Pancreas (tissue), 10 donors: ENCODE results near the gene POLN. TPM values are rescaled to one million over a fixed set of nuclear protein-coding genes. Genes with fewer than 3 reads are reported as not detected.
"Not testable (repeated sequence)": the region's sequence is repeated elsewhere in the genome, so short reads cannot be mapped to it uniquely, and the experiment has no call there.

Source experiments
- ATAC-seq, 4 donors: fragments of 200-7000 bp; cut with Tn5 transposase; one replicate each; pipeline versions ENCODE4 v1.8.0 to v1.9.1; 2020; ENCODE audit warnings: mild to moderate bottlenecking in 4 of 4, moderate library complexity in 4 of 4
- DNase-seq, 6 donors: peaks; one replicate each; pipeline ENCODE4 v3.0.0-alpha.2; 2020
- FAIRE-seq: peaks from 2 replicates; lab custom pipeline; 2012; peaks lifted over from hg19 to GRCh38; lab: Jason Lieb, UNC
- H3K27ac ChIP-seq, 4 donors: fragments of 200-600 bp; sonication (generic); 1 replicate in 3 of 4; 2 replicates in 1 of 4; pipeline versions ENCODE4 v1.5.0 to v1.8.0; 2020
- H3K27me3 ChIP-seq, 4 donors: fragments of 200-600 bp; one replicate each; pipeline ENCODE4 v1.8.0; 2021
- H3K36me3 ChIP-seq, 3 donors: fragments of 200-600 bp; sonication (generic) in 1 of 3; one replicate each; pipeline versions ENCODE4 v1.5.0 to v1.8.0; 2020 to 2021
- H3K4me1 ChIP-seq, 3 donors: fragments of 200-600 bp; one replicate each; pipeline ENCODE4 v1.8.0; 2021
- H3K4me3 ChIP-seq, 4 donors: fragments of 200-600 bp; sonication (generic) in 2 of 4; one replicate each; pipeline versions ENCODE4 v1.5.0 to v1.8.0; 2020 to 2021
- H3K9me3 ChIP-seq, 4 donors: fragments of 200-600 bp; one replicate each; pipeline ENCODE4 v1.8.0; 2021
- CTCF ChIP-seq, 4 donors: fragments of 200-600 bp; sonication (generic) in 3 of 4; IDR thresholded peaks; one replicate each; pipeline versions ENCODE4 v1.5.0 to v1.8.0; 2021; ENCODE audit warnings: antibody characterized with exemption in 4 of 4
- WGBS, 2 donors: extraction: QIAGEN DNeasy Blood & Tissue Kit; methylation state at CpG; one replicate each; pipeline ENCODE4 v1.1.7; 2013; 5-methylcytosine and 5-hydroxymethylcytosine counted together
- intact Hi-C, 3 donors: fragments of 100-400 bp; cut with DNase I; formaldehyde crosslinking; loops; one replicate each; pipeline versions ENCODE4 v1.11.1 to v1.14.2; 2022
- polyA plus RNA-seq, 2 donors: library from polyadenylated mRNA; stranded (reverse); fragments of 200-250 nt; gene quantifications; one replicate each; pipeline ENCODE4 v1.2.3, GENCODE V29; 2013
- total RNA-seq, 6 donors: library from RNA; stranded (reverse); fragmentation: NEBNext Ultra II Directional in 4 of 6; extraction: Animal tissue kit (Norgen Biotek cat#: 25700) in 4 of 6; gene quantifications; one replicate each; pipeline versions ENCODE4 v1.2.1 to v1.2.4, GENCODE V29; 2021 to 2023
- donor health status: healthy with polysubstance abuse.
- donor health status: DM: no; HTN: no; CAD: no; lungs with moderate emphysema.
- donor health status: DM: no; HTN: no; CAD: no.
- donor health status: control.
- donor health status: control.
- donor health status: Bipolar disorder and iron deficiency.
- donor health status: DM: yes; HTN: yes; CAD: no.
- donor health status: DM: no; HTN: no; CAD: no.
- donor health status: DM: no; HTN: no; CAD: no.
- donor health status: DM: yes; HTN: yes; CAD: no.

POLN gene
- total and polyA plus RNA-seq, 8 donors, result 0.95 to 3.6 (median 1.9) TPM

- H3K9me3 ChIP-seq, result no peaks in the 10 kb centered on the region
- WGBS, 2 donors, result 10 to 11% methylated on average over 10 of the region's 10 CpGs
- no peaks in the 10 kb centered on the region for H3K4me1 ChIP-seq
- ATAC-seq (peak; percentile 67 to 94 (median 90)), FAIRE-seq (no peak), DNase-seq (peak; percentile 53 to 81 (median 72))
- peak; percentile 50 to 70 (median 65) for TF ChIP-seq CTCF (IDR thresholded peaks at IDR 0.05)
- no peaks in the 10 kb centered on the region for H3K27me3 ChIP-seq
- intact Hi-C loops, result loop anchor here in 1 of 3 donors (10.0 kb wide), 1 partner anchor 225 kb away; no protein-coding TSS in a partner anchor
- no peak overlapping the region for H3K4me3 ChIP-seq
- H3K27ac ChIP-seq, result no peak overlapping the region
- H3K36me3 ChIP-seq, result no peaks in the 10 kb centered on the region
Measured at GRCh38 chr4:2220016-2220630, 21.8 kb downstream of the POLN start.

- intact Hi-C loops, result loop anchor here in 1 of 3 donors (10.0 kb wide), 1 partner anchor 226 kb away; no protein-coding TSS in a partner anchor
Measured at GRCh38 chr4:2219233-2219760, 22.6 kb downstream of the POLN start.

GRCh38 chr4:2218436-2218835, 23.5 kb downstream of the POLN start:
- WGBS, 2 donors, result 90 to 92% methylated on average over 1 of the region's 1 CpG
- TF ChIP-seq CTCF (IDR thresholded peaks at IDR 0.05), result no peak
- Histone ChIP-seq H3K9me3 (no peaks in the 10 kb centered on the region), H3K36me3 (no peaks in the 10 kb centered on the region), H3K27ac (no peak overlapping the region), H3K4me3 (no peak overlapping the region), H3K4me1 (no peaks in the 10 kb centered on the region), H3K27me3 (no peaks in the 10 kb centered on the region)
- intact Hi-C loops, result loop anchor here in 1 of 3 donors (10.0 kb wide), 1 partner anchor 226 kb away; no protein-coding TSS in a partner anchor
- DNase-seq (no peak), FAIRE-seq (no peak), ATAC-seq (no peak)

More at GRCh38 chr4:2219233-2219760, 22.6 kb downstream of the POLN start:
- Histone ChIP-seq H3K4me1 (no peaks in the 10 kb centered on the region), H3K27ac (no peak overlapping the region), H3K36me3 (no peaks in the 10 kb centered on the region), H3K9me3 (no peaks in the 10 kb centered on the region), H3K27me3 (no peaks in the 10 kb centered on the region), H3K4me3 (no peak overlapping the region)
- DNase-seq, result no peak
- WGBS, 2 donors, result 88 to 93% methylated on average over 6 of the region's 6 CpGs
- TF ChIP-seq CTCF (IDR thresholded peaks at IDR 0.05), result no peak
- no peak for ATAC-seq
- no peak for FAIRE-seq

GRCh38 chr4:2217726-2218125, 24.2 kb downstream of the POLN start:
- no peak overlapping the region for H3K27ac ChIP-seq
- H3K27me3 ChIP-seq, result no peaks in the 10 kb centered on the region
- no peak overlapping the region for H3K4me3 ChIP-seq
- 56 to 71% methylated on average over 3 of the region's 3 CpGs for WGBS, 2 donors
- ATAC-seq, result no peak
- no peak for FAIRE-seq
- H3K36me3 ChIP-seq, result no peaks in the 10 kb centered on the region
- TF ChIP-seq CTCF (IDR thresholded peaks at IDR 0.05), result no peak
- no peaks in the 10 kb centered on the region for H3K4me1 ChIP-seq
- H3K9me3 ChIP-seq, result no peaks in the 10 kb centered on the region
- no peak for DNase-seq
- intact Hi-C loops, result loop anchor here in 1 of 3 donors (10.0 kb wide), 1 partner anchor 227 kb away; no protein-coding TSS in a partner anchor

- no peaks in the 10 kb centered on the region for H3K4me1 ChIP-seq
- H3K27ac ChIP-seq, result no peak overlapping the region
- no peaks in the 10 kb centered on the region for H3K27me3 ChIP-seq
- H3K9me3 ChIP-seq, result no peaks in the 10 kb centered on the region
- FAIRE-seq (no peak), ATAC-seq (no peak), DNase-seq (no peak)
- H3K36me3 ChIP-seq, result no peaks in the 10 kb centered on the region
- TF ChIP-seq CTCF (IDR thresholded peaks at IDR 0.05), result no peak
- H3K4me3 ChIP-seq, result no peak overlapping the region
- WGBS, 2 donors, result 37 to 67% methylated on average over 1 of the region's 1 CpG
- intact Hi-C loops, result loop anchor here in 1 of 3 donors (10.0 kb wide), 1 partner anchor 232 kb away; no protein-coding TSS in a partner anchor
Measured at GRCh38 chr4:2212831-2213230, 29.1 kb downstream of the POLN start.

GRCh38 chr4:2202789-2203188, 39.1 kb downstream of the POLN start:
- H3K4me3 ChIP-seq, ATAC-seq, intact Hi-C loops, FAIRE-seq, DNase-seq, H3K27me3 ChIP-seq, H3K27ac ChIP-seq, H3K9me3 ChIP-seq, H3K4me1 ChIP-seq, H3K36me3 ChIP-seq: not testable (repeated sequence)
- 93 to 97% methylated on average over 1 of the region's 1 CpG for WGBS, 2 donors
